H1 (cell line): ENCODE results near the gene MAOB. TPM values are rescaled to one million over a fixed set of nuclear protein-coding genes. Genes with fewer than 3 reads are reported as not detected.

ENCODE experiments used
- CTCF ChIA-PET: fragments of 300-600 bp; sonication (Branson Sonifier 250); formaldehyde crosslinking; loops from one replicate; lab custom pipeline; 2021; ENCODE audit not compliant: partially characterized antibody; lab: Charles Lee
- POLR2A ChIA-PET: fragments of 300-600 bp; sonication (Branson Sonifier 250); formaldehyde crosslinking; loops from one replicate; lab custom pipeline; 2021; ENCODE audit warnings: inconsistent platforms; ENCODE audit not compliant: partially characterized antibody; lab: Charles Lee
- DNase-seq, 2 experiments: peaks; one replicate each; pipeline versions ENCODE4 v3.0.0 to v3.0.0-alpha.2; 2010 to 2022; ENCODE audit warnings: low spot score in 2 of 2, low read depth in 1 of 2, mixed read lengths in 1 of 2
- FAIRE-seq: peaks from 2 replicates; lab custom pipeline; 2011; peaks lifted over from hg19 to GRCh38; lab: Jason Lieb, UNC
- H2AFZ ChIP-seq: 2 replicates; pipeline ENCODE4 v1.8.1; 2012; ENCODE audit warnings: low read length, inconsistent platforms
- H2AK5ac ChIP-seq: 2 replicates; pipeline ENCODE4 v1.6.1; 2013; ENCODE audit warnings: low read depth, low read length
- H2BK120ac ChIP-seq: replicated peaks from 2 replicates; pipeline ENCODE3; 2013; ENCODE audit warnings: low read depth, low read length, inconsistent platforms
- H2BK12ac ChIP-seq: 2 replicates; pipeline ENCODE4 v1.6.1; 2013; ENCODE audit warnings: low read depth, low read length
- H2BK15ac ChIP-seq: 2 replicates; pipeline ENCODE4 v1.6.1; 2013; ENCODE audit warnings: low read length
- H2BK20ac ChIP-seq: 2 replicates; pipeline ENCODE4 v1.6.1; 2013; ENCODE audit warnings: low read length
- H2BK5ac ChIP-seq: 2 replicates; pipeline ENCODE4 v1.6.1; 2013; ENCODE audit warnings: low read depth, low read length
- H3K14ac ChIP-seq: 2 replicates; pipeline ENCODE4 v1.6.1; 2013; ENCODE audit warnings: inconsistent platforms; ENCODE audit not compliant: insufficient read length
- H3K18ac ChIP-seq: 2 replicates; pipeline ENCODE4 v1.6.1; 2013; ENCODE audit warnings: low read length; ENCODE audit errors: extremely low read depth
- H3K23ac ChIP-seq: 2 replicates; pipeline ENCODE4 v1.6.1; 2013; ENCODE audit warnings: inconsistent platforms; ENCODE audit not compliant: insufficient read length
- H3K23me2 ChIP-seq: 2 replicates; pipeline ENCODE4 v1.6.1; 2013; ENCODE audit warnings: low read depth, low read length
- H3K27ac ChIP-seq: 2 replicates; pipeline ENCODE4 v1.6.1; 2011; ENCODE audit warnings: low read depth, low read length, inconsistent platforms
- H3K27me3 ChIP-seq, 4 experiments: replicated peaks in 1 of 4; 1 replicate in 1 of 4; 2 replicates in 3 of 4; pipeline versions ENCODE4 v1.6.1 to v1.8.1; 2011 to 2013; ENCODE audit warnings: low read length in 3 of 4, mild to moderate bottlenecking in 3 of 4, inconsistent platforms in 2 of 4, mixed read lengths in 2 of 4, moderate library complexity in 1 of 4; ENCODE audit not compliant: control insufficient read depth in 3 of 4, insufficient read depth in 3 of 4; ENCODE audit errors: extremely low read depth in 1 of 4
- H3K36me3 ChIP-seq, 4 experiments: 2 replicates each; pipeline versions ENCODE4 v1.6.1 to v1.8.1; 2011 to 2013; ENCODE audit warnings: mild to moderate bottlenecking in 4 of 4, low read length in 3 of 4, moderate library complexity in 2 of 4, control low read depth in 1 of 4, inconsistent platforms in 1 of 4; ENCODE audit not compliant: insufficient read depth in 4 of 4, control insufficient read depth in 2 of 4
- H3K4ac ChIP-seq: replicated peaks from 2 replicates; pipeline ENCODE3; 2013; ENCODE audit warnings: low read length, low read depth, mixed read lengths, inconsistent platforms; ENCODE audit not compliant: insufficient read length
- H3K4me1 ChIP-seq, 4 experiments: replicated peaks in 1 of 4; 1 replicate in 1 of 4; 2 replicates in 3 of 4; pipeline versions ENCODE4 v1.6.1 to v1.8.1; 2011 to 2013; ENCODE audit warnings: low read length in 3 of 4, inconsistent platforms in 2 of 4, mixed read lengths in 1 of 4; ENCODE audit not compliant: insufficient read depth in 4 of 4, control insufficient read depth in 3 of 4
- H3K4me2 ChIP-seq, 2 experiments: 2 replicates each; pipeline versions ENCODE4 v1.6.1 to v1.8.1; 2011 to 2013; ENCODE audit warnings: low read depth in 2 of 2, low read length in 2 of 2, control low read depth in 1 of 2, inconsistent platforms in 1 of 2, mild to moderate bottlenecking in 1 of 2; ENCODE audit not compliant: insufficient read depth in 1 of 2
- H3K4me3 ChIP-seq, 4 experiments: fragments of 200-600, 300-600 bp in 1 of 4; sonication (generic), shearing (Covaris generic), sonication (Bioruptor Twin) in 1 of 4; 2 replicates each; pipeline versions ENCODE4 v1.5.1 to v1.8.1; 2011 to 2016; ENCODE audit warnings: low read length in 4 of 4, low read depth in 3 of 4, control low read depth in 2 of 4, inconsistent platforms in 2 of 4, mild to moderate bottlenecking in 2 of 4, mixed read lengths in 1 of 4, moderate library complexity in 1 of 4; ENCODE audit not compliant: insufficient read depth in 2 of 4; ENCODE audit errors: extremely low read depth in 1 of 4
- H3K56ac ChIP-seq: replicated peaks from 2 replicates; pipeline ENCODE3; 2013; ENCODE audit warnings: low read depth, mild to moderate bottlenecking, mixed read lengths, low read length, inconsistent platforms; ENCODE audit not compliant: insufficient read length
- H3K79me1 ChIP-seq: 2 replicates; pipeline ENCODE4 v1.6.1; 2013; ENCODE audit warnings: low read depth, low read length, control low read depth
- H3K79me2 ChIP-seq, 2 experiments: 2 replicates each; pipeline versions ENCODE4 v1.6.1 to v1.8.1; 2012 to 2013; ENCODE audit warnings: low read length in 2 of 2, mild to moderate bottlenecking in 2 of 2, inconsistent platforms in 1 of 2; ENCODE audit not compliant: insufficient read depth in 2 of 2, control insufficient read depth in 1 of 2
- H3K9ac ChIP-seq, 4 experiments: replicated peaks in 1 of 4; 1 replicate in 1 of 4; 2 replicates in 3 of 4; pipeline versions ENCODE4 v1.6.1 to v1.8.1; 2011 to 2013; ENCODE audit warnings: low read depth in 3 of 4, low read length in 3 of 4, control low read depth in 2 of 4, mild to moderate bottlenecking in 2 of 4, moderate library complexity in 2 of 4, inconsistent platforms in 1 of 4; ENCODE audit errors: extremely low read depth in 1 of 4
- H3K9me3 ChIP-seq, 2 experiments: 2 replicates each; pipeline versions ENCODE4 v1.6.1 to v1.8.1; 2012 to 2013; ENCODE audit warnings: mild to moderate bottlenecking in 2 of 2, moderate library complexity in 2 of 2, control low read depth in 1 of 2, inconsistent platforms in 1 of 2, low read depth in 1 of 2, low read length in 1 of 2, mixed read lengths in 1 of 2; ENCODE audit not compliant: insufficient read depth in 2 of 2
- H4K20me1 ChIP-seq, 2 experiments: replicated peaks in 1 of 2; 2 replicates each; pipeline versions ENCODE3 to v1.8.1; 2011 to 2013; ENCODE audit warnings: inconsistent platforms in 2 of 2, low read length in 2 of 2, mild to moderate bottlenecking in 1 of 2; ENCODE audit not compliant: insufficient read depth in 2 of 2, control insufficient read depth in 1 of 2
- H4K5ac ChIP-seq: 2 replicates; pipeline ENCODE4 v1.6.1; 2013; ENCODE audit warnings: low read length, low read depth, mixed read lengths, inconsistent platforms; ENCODE audit not compliant: insufficient read length
- H4K8ac ChIP-seq: 2 replicates; pipeline ENCODE4 v1.8.0; 2013; ENCODE audit warnings: mild to moderate bottlenecking, moderate library complexity, low read length, inconsistent platforms; ENCODE audit not compliant: insufficient read depth; ENCODE audit errors: extremely low read depth
- H4K91ac ChIP-seq: replicated peaks from 2 replicates; pipeline ENCODE3; 2013; ENCODE audit warnings: low read length, mixed read lengths, inconsistent platforms; ENCODE audit not compliant: insufficient read length
- CHD2 ChIP-seq: IDR thresholded peaks from 2 replicates; pipeline ENCODE4 v1.6.1; 2012; ENCODE audit warnings: low read length, improper control_type of control experiment
- RNF2 ChIP-seq: fragments of 200-900, 300-1000 bp; sonication (generic); IDR thresholded peaks from 2 replicates; pipeline ENCODE4 v1.7.1; 2016; ENCODE audit warnings: borderline replicate concordance, low read depth, mild to moderate bottlenecking, antibody characterized with exemption, low read length; ENCODE audit not compliant: poor library complexity, severe bottlenecking; ENCODE audit errors: missing control alignments
- WGBS, 2 experiments: shearing (Covaris generic) in 1 of 2; methylation state at CpG; one replicate each; pipeline versions ENCODE4 v1.1.6 to v1.1.7; 2013 to 2015; ENCODE audit warnings: low lambda C conversion rate in 2 of 2, mixed read lengths in 2 of 2, inconsistent platforms in 1 of 2, low coverage in 1 of 2, missing lambda C conversion rate in 1 of 2; ENCODE audit not compliant: insufficient replicate concordance in 2 of 2, insufficient coverage in 1 of 2, insufficient read length in 1 of 2; ENCODE audit errors: extremely low coverage in 1 of 2, missing lambda C conversion rate in 1 of 2; 5-methylcytosine and 5-hydroxymethylcytosine counted together
- polyA plus RNA-seq, 7 experiments: library from polyadenylated mRNA; depleted of rRNA in 3 of 7; stranded (reverse) in 5 of 7; unstranded in 2 of 7; fragments of >200 nt in 5 of 7; fragments of 200-250 nt in 2 of 7; gene quantifications; 1 replicate in 5 of 7; 2 replicates in 1 of 7; 4 replicates in 1 of 7; pipeline versions ENCODE4 v1.2.1 to v1.2.3, GENCODE V29; 2011 to 2013; ENCODE audit warnings: missing spikeins in 2 of 7, mixed read lengths in 2 of 7
- total RNA-seq: library from RNA; stranded (reverse); fragmentation: NEBNext Ultra II Directional; extraction: Animal tissue kit (Norgen Biotek cat#: 25700); gene quantifications from 2 replicates; pipeline ENCODE4 v1.2.1, GENCODE V29; 2021

Gene MAOB
- total and polyA plus RNA-seq, 2 of the 8 experiments (the other 6 are each of a cell fraction or from before 2014, with no cell fraction given) = 0.73 to 1.1 TPM

DNA sequence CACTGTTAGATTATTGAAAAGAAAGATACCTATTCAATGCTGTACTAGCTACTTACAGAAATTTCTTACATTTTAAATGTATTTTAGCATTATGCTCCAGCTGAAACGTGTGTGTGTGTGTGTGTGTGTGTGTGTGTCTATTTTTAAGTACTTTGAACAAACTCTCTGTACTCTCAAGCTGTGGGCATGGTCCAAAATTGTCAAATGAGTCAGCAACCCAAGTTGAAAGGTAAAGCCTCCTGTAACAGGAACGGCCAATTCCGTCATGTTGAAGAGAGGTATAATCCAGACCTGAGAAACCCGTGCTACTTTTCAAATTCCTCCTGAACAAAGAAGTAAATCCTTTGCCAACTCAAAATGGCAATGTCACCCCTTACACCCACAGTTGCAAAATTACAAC, 20.5 kb downstream of the MAOB start:
- H4K8ac ChIP-seq = no peak overlapping the region
- H3K79me2 ChIP-seq = no peaks in the 10 kb centered on the region
- H3K9ac ChIP-seq = no peak overlapping the region
- no peaks in the 10 kb centered on the region for H3K9me3 ChIP-seq
- H3K23me2 ChIP-seq = no peaks in the 10 kb centered on the region
- H2BK5ac ChIP-seq = no peak overlapping the region
- H3K56ac ChIP-seq = no peak overlapping the region
- H3K14ac ChIP-seq = no peak overlapping the region
- no peak overlapping the region for H2BK12ac ChIP-seq
- H3K18ac ChIP-seq = no peak overlapping the region
- H4K5ac ChIP-seq = no peak overlapping the region
- H2AK5ac ChIP-seq = no peak overlapping the region
- H3K36me3 ChIP-seq = no peaks in the 10 kb centered on the region
- CTCF ChIA-PET = no interaction called here
- FAIRE-seq = no peak
- no peak overlapping the region for H2BK120ac ChIP-seq
- TF ChIP-seq RNF2 (no peak), CHD2 (no peak)
- TF ChIP-seq, all 59 proteins: peak for 0
- Histone ChIP-seq H3K23ac (no peak overlapping the region), H3K27me3 (no peaks in the 10 kb centered on the region), H3K4me3 (no peak overlapping the region), H2AFZ (no peak overlapping the region), H3K4me1 (no peaks in the 10 kb centered on the region), H2BK20ac (no peak overlapping the region), H3K27ac (no peak overlapping the region), H4K91ac (no peak overlapping the region), H2BK15ac (no peak overlapping the region), H3K79me1 (no peaks in the 10 kb centered on the region), H4K20me1 (no peaks in the 10 kb centered on the region), H3K4ac (no peak overlapping the region), H3K4me2 (no peak overlapping the region)
- POLR2A ChIA-PET = no interaction called here
- 78% methylated on average over 4 of the region's 4 CpGs; no CpG with 5 or more reads in 1 of the 2 experiments for WGBS, 2 experiments
- no peak for DNase-seq
